ENCODE measurements around the gene C8G.
A peak's percentile ranks its signal among the peaks of the same experiment; 100 is the strongest.

The C8G gene

GRCh38 chr9:136944519-136945332 is at the start of gene C8G, which contains the start of gene FBXW5:
Gene C8G (plus strand): TSS chr9:136945243. CDS start chr9:136945321, 78 bp downstream.
Gene FBXW5 (minus strand): TSS chr9:136944738. CDS start chr9:136944083, 655 bp downstream.
- peak; percentile 75 for FAIRE-seq

GRCh38 chr9:136896027-136896426 is 49.0 kb upstream of the C8G start:
- FAIRE-seq = no peak

- FAIRE-seq = no peak
Observed at GRCh38 chr9:136898483-136899100, 46.5 kb upstream of the C8G start.

GRCh38 chr9:136899196-136899595 is 45.8 kb upstream of the C8G start:
- FAIRE-seq = peak; percentile 83

GRCh38 chr9:136900556-136900955 is 44.5 kb upstream of the C8G start:
- FAIRE-seq = no peak

GRCh38 chr9:136900988-136901515 is 44.0 kb upstream of the C8G start:
- no peak for FAIRE-seq

- FAIRE-seq = peak; percentile 42
Observed at GRCh38 chr9:136901516-136902258, 43.4 kb upstream of the C8G start.

- peak; percentile 66 for FAIRE-seq
Observed at GRCh38 chr9:136902259-136902821, 42.7 kb upstream of the C8G start.

GRCh38 chr9:136903041-136903554 is 41.9 kb upstream of the C8G start:
- FAIRE-seq = no peak

- FAIRE-seq = no peak
Observed at GRCh38 chr9:136906266-136906665, 38.8 kb upstream of the C8G start.

- no peak for FAIRE-seq
Observed at GRCh38 chr9:136907011-136907914, 37.8 kb upstream of the C8G start.

GRCh38 chr9:136910197-136910900 is 34.7 kb upstream of the C8G start:
- FAIRE-seq = no peak

GRCh38 chr9:136910901-136911245 is 34.2 kb upstream of the C8G start:
- no peak for FAIRE-seq

GRCh38 chr9:136913701-136914438 is 31.2 kb upstream of the C8G start:
- FAIRE-seq = no peak

GRCh38 chr9:136915632-136916329 is 29.3 kb upstream of the C8G start:
- no peak for FAIRE-seq

- FAIRE-seq = no peak
Observed at GRCh38 chr9:136916330-136917184, 28.5 kb upstream of the C8G start.

GRCh38 chr9:136917902-136918301 is 27.1 kb upstream of the C8G start:
- no peak for FAIRE-seq

GRCh38 chr9:136920069-136920468 is 25.0 kb upstream of the C8G start:
- FAIRE-seq = no peak
